SK-N-SH treated with all-trans-retinoic acid at 6 μM for 48 hours (cell line): ENCODE data around the gene GLRB.

Source experiments
- ARNTL ChIP-seq: fragments of 450-650 bp; formaldehyde crosslinking; IDR thresholded peaks from 2 replicates; pipeline ENCODE4 v1.5.0; 2020; ENCODE audit warnings: low read depth, mild to moderate bottlenecking, moderate library complexity, borderline replicate concordance
- CREB5 ChIP-seq: fragments of 250-450 bp; sonication (Bioruptor Pico); IDR thresholded peaks from 2 replicates; pipeline ENCODE4 v1.5.1; 2020; ENCODE audit warnings: low read depth, mild to moderate bottlenecking, moderate library complexity
- CSRNP3 ChIP-seq: fragments of 250-450 bp; sonication (Bioruptor Pico); IDR thresholded peaks from 2 replicates; pipeline ENCODE4 v1.5.1; 2021; ENCODE audit warnings: mild to moderate bottlenecking, moderate library complexity
- PATZ1 ChIP-seq: fragments of 250-450 bp; sonication (Bioruptor Pico); IDR thresholded peaks from 2 replicates; pipeline ENCODE4 v1.8.0; 2020; ENCODE audit warnings: mild to moderate bottlenecking, moderate library complexity, borderline replicate concordance
- RARB ChIP-seq: fragments of 250-450 bp; sonication (Bioruptor Pico); IDR thresholded peaks from 2 replicates; pipeline ENCODE4 v1.8.0; 2021; ENCODE audit warnings: mild to moderate bottlenecking, moderate library complexity
- TOX ChIP-seq: fragments of 250-450 bp; sonication (Bioruptor Pico); IDR thresholded peaks from 2 replicates; pipeline ENCODE4 v1.8.0; 2021; ENCODE audit warnings: mild to moderate bottlenecking, moderate library complexity, borderline replicate concordance
- ZFP30 ChIP-seq: fragments of 450-650 bp; formaldehyde crosslinking; IDR thresholded peaks from 2 replicates; pipeline ENCODE4 v1.5.0; 2022; ENCODE audit warnings: mild to moderate bottlenecking, moderate library complexity

GRCh38 chr4:157114671-157115070 lies 38.7 kb downstream of the GLRB start:
- TF ChIP-seq RARB (CRISPR knock-in tag), result no peak
- no peak for TF ChIP-seq ZFP30 (CRISPR knock-in tag)
- TF ChIP-seq TOX (CRISPR knock-in tag), result no peak
- no peak for TF ChIP-seq CSRNP3 (CRISPR knock-in tag)
- no peak for TF ChIP-seq CREB5 (CRISPR knock-in tag)
- no peak for TF ChIP-seq ARNTL (CRISPR knock-in tag)
- TF ChIP-seq PATZ1, result no peak
